GM19043 (cell line): ENCODE measurements around the gene PIK3IP1.
A peak's percentile ranks its signal among the peaks of the same experiment; 100 is the strongest.

Source experiments
- ATAC-seq: cut with Tn5 transposase; IDR thresholded peaks from one replicate; pipeline ENCODE4 v1.9.1; 2021; ENCODE audit warnings: low read depth; ENCODE audit not compliant: unreplicated experiment

The PIK3IP1 gene

DNA sequence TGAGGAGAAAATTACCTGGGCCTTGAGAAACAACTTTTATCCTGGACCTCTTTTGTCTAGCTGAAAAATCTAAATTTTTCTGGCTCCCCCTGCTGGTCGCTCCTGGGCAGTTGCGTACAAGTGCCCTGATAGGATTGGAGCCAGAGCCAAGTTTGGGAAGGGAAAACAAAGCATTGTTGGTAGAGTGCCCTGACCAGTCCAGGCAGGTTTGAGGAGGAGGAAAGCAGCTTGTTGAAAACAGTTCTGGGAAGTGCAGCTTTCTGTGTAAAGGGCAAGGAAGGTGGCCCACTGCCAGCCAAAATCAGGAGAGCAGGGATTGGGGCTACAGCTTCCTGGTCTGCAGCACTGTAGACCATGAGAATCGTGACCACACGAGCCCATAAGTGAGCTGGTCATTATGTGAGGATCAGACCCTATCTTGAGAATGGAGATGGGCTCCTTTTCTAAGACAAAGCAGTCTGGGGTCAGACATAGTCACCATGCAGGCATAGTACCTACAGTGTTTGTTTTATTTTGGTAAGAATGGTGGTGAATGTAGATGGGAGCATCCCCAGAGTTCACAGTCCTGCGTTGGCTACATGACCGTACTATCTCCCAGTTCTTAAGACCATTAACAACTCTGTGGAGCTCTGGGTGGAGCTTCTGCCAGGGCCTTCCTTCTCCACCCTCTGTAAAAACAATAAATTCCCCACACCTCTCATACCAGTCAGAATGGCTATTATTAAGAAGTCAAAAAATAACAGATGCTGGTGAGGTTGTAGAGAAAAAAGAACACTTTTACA, 21.3 kb upstream of the PIK3IP1 start:
- no peak for ATAC-seq

DNA sequence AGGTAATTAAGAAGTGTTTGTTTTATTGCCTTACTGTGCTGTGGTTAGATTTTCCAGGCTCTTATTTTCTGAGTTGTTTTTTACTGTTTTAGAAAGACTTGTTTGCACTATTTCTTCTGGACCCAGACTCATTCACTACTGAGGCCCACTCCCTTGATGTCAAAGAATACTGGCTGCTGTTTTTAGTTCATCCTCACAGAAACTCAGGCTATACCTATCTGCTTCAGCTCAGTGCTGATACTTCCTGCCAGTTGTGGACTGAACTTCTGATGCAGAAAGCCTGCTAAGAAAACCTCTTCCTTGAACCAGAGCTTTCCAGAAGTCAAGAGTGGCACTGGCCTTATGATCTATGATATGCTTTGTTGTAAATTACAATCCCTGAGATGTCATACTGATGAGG, 15.9 kb upstream of the PIK3IP1 start:
- ATAC-seq: no peak

DNA sequence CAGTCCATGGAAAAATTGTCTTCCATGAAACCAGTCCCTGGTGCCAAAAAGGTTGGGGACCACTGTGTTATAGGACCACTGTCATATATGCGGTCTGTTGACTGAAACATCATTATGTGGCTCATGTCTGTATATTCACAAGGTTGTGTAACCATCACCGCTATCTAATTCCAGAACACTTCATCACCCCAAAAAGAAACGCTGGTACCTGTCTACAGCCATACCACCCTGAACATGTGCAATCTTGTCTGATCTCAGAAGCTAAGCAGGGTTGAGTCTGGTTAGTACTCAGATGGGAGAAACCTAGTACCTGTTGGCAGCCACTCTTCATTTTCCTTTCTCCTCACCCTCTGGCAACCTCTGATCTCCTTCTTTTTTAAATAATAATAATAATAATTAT, 12.9 kb upstream of the PIK3IP1 start:
- no peak for ATAC-seq

DNA sequence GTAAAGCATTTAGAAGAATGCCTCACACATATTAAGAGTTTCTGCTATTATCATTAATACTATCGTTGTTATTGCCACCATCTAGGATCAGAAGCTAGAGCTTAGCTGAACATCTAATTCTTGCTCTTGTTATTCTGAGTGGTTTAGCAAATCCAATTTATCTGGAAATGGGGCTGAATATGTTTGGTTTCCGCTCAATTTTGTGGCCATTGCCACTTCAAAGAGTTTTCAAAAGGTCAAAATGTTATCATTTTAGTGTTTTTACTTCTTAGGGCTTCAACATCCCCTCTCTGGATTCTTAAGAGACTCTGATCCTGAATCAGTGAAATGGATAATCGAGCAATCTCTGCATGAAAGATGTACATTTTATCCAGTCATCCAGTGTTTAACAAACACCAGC, 10.2 kb upstream of the PIK3IP1 start:
- ATAC-seq: no peak

DNA sequence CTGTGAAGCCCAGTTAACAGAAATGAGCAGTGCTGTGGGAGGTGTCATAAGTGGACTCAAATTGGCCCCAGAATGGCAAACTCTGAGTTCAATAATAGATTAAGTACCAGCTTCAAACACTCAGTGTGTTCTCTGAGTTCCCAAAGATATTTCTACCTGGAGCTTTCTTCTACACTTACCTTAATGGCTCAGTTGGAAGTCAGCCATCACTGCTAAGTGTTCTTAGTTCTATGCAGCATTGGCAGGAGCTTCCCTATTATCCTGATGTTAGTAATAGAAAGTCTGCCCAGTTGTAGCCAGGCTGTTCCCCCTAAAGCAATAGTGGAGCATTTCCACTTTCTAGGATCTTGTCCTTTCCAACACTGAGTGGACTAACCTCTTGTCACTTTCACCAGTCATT, 9.7 kb upstream of the PIK3IP1 start:
- ATAC-seq: no peak

DNA sequence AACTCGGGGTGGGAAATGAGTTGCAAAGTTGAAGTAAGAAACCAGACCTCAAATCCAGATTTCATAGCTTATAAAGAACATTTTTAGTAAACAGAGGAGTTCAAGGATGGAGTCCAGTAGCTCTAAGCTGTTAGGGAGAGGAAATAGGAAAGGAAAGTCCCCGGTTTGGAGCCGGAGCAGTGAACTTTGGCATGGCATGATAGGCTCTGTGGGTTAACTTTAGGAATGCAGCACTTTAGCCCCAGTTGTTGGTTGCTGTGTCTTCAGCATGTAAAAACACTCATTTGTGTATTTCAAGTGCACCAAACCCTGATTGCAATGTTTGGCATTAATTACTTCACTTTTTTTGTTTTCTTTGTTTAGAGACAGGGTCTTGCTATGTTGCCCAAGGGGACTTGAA, 8.6 kb upstream of the PIK3IP1 start:
- ATAC-seq: no peak

DNA sequence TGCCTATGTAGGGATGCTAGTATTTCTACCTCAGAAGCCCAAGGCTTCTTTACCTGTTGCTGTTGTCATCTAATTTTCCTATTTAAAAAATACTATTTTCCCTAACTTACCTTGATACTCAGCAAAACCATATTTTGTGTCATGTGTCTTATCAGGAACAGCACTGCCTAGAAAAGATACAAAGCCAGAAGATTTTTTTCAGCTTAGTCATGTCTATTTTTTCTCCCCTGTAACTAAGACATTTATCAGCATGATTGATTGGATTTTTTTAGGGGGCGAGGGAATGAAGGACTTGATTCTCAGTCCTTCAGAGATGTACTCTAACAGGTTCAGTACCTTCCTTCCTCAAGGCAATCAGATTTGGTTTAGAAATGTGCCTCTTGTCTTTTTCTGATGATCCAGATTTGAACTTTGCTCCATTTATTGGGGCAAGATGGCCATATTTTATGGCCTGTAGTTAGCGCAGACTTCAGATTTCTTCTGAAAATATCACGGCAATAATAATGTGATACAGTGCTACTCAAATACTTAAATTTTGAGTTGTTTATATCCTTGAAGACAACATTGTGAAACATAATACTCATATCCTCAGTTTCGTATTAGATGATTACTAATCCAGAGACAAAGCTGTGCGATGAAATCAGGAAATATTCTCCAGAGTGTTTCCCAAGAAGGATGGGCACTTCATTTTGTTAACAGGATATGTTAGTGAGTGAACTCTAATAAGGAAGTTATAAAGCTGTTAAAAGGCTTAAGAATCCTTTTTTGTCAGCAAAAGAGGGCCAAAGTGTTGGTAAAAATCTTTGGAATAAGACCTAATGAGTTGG, 3.8 kb upstream of the PIK3IP1 start:
- ATAC-seq: no peak

DNA sequence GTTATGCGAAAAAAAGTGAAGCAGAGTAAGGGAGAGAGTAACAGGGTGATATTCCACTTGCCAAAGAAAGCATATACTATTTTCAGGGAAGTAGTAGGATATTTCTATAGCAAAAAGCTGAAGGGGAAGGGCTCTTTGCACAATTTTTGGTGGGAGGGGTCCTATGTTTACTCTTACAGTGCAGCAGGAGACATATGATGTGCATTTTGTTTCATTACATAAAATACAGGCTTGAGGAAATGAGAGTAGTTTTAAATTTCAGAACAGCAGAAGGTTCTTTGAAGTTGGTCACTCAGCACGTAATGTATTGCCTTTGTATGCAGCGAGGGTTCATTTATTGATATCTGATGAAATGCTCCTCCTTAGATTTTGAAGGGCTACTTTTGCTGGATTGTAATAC, 3.1 kb upstream of the PIK3IP1 start:
- no peak for ATAC-seq

DNA sequence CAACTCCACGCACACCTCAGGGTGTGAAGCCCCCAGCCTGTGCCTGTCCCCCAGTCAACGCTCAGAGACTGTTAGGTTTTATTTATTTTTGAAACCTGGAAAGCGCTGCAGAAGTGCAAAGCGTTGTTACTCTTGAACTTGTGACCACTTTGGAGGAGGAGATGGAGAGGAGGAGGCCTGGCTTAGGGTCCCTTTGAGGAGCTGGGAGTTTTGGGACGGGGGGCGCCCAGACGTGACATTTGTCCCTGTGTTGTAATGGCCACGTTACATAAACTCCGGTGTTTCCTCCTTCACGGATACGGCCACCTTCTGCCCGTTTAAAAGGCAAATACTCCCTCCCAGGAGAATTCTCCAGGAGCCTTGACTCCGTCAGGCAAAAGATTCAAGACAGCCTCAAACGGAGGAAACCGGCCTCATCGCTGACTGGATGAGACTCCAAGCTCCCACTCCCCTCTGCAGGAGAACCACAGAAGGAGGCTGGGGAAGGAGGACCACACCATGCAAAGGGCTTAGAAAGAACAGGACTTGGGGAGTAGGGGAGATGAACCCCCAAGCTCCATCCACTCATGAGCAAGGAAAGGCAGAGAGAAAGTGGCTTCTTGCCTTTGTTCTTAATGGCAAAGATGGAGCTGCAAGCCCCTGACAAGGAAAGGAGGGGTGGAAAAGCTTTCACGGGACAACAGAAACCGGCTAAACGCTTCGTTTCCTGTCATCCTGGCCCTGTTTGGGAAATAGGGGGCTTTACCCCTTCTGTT, 630 bp downstream of the PIK3IP1 start:
- no peak for ATAC-seq

DNA sequence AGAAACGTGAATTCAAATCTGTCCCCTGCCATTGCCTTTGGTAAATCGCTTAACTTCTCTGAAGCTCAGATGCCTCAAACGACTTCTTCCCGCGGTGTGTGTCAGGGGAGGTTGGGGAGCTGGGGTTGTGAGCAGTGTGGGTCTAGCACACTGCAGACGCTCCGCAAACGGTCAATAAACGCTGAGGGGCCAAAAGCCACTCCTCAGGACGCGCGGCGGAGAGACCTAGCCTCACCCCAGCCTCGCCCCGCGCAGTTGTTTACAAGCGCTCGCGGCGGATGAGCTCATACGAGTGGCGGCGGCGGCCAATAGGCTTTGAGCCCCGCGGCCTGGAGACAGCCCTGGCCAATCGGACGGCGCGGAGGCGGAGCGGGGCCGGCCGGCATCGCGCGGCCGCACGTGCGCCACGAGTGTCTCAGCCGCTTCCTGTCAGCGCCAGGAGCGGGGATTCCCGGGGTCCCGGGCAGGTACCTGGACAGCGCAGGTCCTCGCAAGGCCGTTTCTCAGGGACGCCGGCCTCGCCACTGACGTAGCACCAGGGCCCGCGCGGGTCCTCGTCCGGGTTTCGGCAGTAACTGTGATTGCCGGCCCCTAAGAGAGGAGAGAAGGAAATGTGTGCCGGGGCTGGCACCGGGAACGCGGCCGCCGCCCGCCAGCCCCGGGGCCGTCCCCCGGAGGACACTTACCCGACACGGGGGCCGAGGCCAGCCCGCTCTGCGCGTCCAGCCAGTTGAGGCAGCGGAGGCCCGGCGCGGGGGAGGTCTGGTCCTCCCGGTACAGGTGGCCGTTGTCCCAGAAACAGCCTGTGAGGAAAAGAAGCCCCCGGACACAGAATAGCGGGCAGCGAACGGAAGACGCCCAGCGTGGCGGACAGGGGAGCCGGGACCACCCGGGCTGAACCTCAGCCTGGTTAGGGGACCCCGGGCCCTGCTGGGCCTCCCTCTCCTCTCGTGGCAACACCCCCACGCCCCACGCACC, 1.5 kb downstream of the PIK3IP1 start:
- ATAC-seq: peak; percentile 83

DNA sequence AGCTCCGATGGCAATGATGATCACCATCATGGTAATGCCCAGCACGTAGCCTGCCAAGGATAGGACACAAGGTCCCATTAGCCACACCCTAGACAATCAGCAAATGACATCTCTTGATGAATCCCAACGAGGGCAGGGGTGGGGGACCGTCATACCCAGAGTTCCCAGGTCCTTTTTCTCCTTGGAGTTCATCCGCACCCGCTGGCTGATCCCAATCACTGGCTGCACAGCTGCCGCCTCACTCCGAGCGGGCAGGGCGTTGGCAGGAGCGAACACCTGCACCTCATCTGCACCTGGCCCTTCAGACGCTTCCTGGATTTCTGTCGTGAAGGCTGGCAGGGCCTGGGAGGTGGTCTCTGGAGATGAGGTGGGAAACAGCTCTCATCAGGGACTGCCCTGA, 2.9 kb downstream of the PIK3IP1 start:
- ATAC-seq: no peak

DNA sequence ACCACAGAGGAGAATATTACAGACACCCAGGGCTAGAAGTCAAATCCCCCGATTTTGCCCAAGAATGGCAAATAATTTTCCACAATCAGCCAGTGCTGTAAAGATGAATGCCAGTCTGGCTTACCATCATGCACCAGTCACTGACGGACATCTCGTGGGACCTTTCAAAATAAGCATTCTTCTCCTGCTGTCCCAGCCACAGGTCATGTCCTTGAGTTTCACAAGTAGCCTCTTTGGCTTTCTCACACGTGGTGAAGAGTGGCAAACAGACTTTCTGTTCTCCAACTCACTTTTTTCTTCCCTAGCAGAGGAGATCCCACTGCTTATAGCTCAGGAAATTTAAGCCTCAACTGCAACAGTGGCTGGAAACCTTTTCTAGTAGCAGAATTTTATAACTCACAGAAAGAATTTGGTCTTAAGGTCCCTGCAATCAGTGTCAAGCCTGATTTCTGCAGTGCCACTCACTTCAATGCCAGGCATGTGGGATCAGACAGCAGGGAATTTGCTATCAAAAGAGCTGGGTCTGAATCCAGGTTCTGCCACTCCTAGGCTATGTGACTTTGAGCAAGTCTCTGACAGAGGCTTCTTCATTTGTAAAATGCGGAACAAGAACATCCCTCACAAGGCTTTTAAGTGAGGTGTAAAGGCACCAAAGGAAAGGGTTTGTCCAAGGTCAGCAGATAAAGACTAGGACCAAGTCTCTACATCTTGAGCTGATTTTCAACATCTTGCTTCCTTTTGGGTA, 3.6 kb downstream of the PIK3IP1 start:
- no peak for ATAC-seq

DNA sequence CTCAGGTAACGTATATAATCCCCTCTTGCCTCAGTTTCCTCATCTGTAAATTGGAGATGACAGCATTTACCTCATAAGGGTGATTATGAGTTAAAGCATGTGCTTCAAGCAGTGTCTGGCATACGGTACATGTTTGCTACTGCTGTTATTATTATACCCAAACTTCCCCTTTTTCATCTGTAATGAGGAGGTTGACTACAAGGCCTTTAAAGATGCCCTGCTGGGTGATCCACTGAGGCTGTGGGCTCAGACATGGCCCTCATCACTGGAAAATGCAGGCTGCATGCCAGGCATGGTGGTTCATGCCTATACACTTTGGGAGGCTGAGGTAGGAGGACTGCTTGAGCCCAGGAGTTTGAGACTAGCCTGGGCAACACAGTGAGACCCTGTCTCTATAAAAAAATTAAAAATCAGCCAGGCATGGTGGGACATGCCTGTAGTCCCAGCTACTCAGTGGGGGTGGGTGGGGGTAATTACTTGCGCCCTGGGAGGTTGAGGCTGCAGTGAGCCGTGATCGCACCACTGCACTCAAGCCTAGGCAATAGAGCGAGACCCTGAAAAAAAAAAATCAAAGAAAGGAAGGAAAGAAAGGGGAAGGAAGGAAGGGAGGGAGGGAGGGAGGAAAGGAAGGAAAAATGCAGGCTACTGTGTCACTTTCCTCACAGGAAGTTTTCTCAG, 4.3 kb downstream of the PIK3IP1 start:
- ATAC-seq: no peak

DNA sequence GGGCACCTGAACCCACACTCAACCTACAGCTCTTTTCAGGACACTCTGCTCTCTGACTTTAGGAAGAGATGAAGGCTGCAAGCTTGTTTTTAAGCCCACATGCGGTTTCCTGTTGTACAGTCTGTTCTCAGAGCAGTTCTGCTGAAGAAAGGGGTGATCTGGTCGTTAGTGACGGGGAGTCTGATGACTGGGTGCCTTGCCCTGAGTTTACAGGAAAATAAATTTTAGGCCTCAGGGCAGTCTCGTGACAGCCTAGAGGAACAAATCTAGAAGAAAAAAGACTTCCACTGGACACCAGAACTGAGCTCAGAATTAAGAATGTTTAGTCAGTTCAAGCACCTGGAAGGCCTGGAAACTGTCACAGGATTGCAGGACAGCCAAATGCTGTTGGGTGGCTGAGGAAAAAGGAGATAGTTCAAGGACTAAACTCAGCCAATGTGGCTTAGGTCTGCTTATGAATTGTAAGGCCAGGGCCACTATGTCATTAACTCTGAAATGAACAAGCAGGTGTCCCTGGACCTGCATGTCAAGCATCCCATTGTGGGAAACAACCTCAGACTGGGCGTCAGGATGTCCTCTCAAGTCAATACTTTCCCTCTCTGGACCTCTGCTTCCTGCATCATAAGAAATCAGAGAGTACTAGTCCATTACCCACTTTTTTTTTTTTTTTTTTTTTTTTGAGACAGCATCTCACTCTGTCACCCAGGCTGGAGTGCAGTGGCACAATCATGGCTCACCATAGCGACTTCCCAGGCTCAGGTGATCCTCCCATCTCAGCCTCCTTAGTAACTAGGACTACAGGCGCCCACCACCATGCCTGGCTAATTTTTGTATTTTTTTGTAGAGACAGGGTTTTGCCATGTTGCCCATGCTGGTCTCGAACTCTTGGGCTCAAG, 5.7 kb downstream of the PIK3IP1 start:
- ATAC-seq: no peak

DNA sequence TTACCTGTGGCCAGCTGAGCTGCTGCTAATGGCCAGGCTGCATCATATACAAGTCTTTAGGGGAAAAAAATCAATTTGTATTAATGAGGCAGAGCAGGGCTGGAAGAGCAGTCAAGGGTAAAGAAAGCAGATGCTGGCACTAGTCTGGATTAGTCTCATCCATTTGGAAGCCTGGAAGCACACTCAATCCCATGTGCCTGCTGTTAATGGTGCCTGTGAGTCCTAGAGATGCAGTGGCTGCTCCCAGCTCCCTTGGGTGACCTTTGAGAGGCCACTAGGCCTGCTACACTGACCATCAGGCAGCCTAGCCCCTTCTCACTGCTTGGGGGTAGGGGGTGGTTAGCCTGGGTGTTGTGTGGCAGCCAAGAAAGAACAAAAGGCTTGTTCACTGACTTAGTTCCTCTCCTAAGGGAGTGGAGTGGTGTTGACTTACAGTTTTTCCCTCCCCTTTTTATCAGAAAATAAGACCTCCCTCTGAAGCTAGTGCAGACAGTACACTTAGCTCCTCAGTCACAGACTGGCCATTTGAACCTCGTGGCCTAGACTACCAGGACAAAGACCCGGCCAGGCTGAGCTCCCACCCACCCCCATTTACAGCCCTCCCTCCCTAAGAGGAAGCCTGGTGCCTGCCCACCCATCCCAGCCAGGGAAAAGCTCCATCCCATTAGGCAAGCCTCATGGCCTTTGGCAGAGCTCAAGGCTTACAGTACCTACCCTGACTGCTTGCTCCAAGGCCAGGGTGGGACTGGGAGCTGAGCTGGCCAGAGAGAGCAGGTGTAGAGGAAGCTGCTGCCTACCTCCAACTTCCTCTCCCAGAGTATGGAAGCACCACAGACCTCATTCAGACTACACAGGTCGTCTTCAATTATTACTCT, 7.8 kb downstream of the PIK3IP1 start:
- no peak for ATAC-seq

DNA sequence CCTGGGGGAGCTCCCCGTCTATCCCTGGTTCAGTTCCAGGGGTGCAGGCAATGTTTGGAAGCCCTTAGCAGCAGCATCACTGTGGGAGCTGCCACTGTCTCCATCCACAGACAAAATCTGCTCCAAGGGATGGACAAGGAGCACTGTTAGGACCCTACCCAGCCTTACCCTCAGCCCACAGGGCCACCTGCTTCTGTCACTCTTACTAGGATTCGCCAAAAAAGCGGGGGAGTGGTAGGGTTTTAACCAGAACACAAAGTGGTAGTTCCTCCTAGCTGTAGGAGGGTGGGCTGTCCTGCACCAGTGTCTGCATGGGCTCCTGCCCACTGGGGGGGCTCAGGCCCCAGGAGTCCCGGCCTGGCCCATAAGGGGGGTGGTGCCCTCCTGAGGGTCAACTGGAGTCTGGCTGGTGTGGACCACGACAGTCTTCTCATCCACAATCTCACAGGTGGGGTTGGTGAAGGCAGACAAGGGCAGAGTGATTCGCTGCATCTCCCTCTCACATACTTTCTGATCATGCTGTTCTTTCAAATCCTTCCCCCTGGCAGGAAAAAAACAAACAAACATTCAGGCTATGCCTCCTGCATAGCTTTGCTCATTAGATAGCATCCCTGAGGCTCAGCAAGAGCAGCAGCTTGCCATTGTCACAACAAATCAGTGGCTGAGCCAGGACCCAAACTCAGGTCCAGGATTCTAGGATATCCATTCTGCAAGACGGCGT, 9.4 kb downstream of the PIK3IP1 start:
- no peak for ATAC-seq
